Measurements from ENCODE around the gene RSRC2. TPM values are rescaled to one million over a fixed set of nuclear protein-coding genes. Genes with fewer than 3 reads are reported as not detected.

The RSRC2 gene, protein sequence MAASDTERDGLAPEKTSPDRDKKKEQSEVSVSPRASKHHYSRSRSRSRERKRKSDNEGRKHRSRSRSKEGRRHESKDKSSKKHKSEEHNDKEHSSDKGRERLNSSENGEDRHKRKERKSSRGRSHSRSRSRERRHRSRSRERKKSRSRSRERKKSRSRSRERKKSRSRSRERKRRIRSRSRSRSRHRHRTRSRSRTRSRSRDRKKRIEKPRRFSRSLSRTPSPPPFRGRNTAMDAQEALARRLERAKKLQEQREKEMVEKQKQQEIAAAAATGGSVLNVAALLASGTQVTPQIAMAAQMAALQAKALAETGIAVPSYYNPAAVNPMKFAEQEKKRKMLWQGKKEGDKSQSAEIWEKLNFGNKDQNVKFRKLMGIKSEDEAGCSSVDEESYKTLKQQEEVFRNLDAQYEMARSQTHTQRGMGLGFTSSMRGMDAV
- total RNA-seq, result 28.8 and 38.3 TPM in 2 replicates

DNA sequence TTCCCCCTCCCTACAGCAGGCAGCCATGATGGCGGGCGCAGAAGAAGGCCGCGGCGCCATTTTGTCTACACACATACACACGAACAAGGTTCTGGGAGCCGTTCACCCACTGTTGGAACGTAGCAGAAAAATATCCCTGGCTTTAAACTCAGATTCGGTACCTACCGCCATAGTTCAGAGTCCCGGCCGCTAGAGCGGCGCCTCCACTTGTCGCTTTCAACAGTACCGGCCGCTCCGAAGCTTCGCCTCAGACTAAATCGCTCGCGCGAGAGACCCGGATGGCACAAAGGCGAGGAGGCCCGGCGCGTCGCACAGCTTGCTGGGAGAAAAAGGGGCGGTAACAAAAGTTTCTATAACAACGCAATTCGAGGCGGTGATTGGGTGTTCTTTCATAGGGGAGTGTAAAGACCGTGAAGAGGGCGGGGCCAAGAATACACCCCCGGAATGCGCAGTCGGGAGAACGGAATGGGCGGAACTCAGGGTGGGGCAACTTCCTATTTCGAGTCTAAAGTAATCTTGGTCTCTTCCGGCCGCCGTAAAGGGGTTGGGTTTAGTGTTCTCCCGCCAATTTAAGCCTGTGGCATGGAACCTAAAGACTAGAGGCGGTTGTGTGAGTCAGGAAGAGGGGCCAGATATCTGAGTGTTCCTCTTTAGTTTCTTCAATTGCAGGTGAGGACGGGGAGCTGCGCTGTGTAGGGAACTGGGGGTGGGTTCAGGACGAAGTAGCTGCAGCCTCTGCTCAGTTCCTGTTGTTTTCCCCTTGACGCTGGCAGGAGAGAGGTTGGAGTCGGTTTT, at the start of gene RSRC2, which contains the start of gene KNTC1:
Gene RSRC2 (minus strand): TSS at position 254 of the 795 bp plus-strand sequence. CDS start 83 bp downstream, at position 171.
Gene KNTC1 (plus strand): TSS at position 567 of the 795 bp plus-strand sequence. CDS start 2,815 bp downstream, outside the sequence.

DNA sequence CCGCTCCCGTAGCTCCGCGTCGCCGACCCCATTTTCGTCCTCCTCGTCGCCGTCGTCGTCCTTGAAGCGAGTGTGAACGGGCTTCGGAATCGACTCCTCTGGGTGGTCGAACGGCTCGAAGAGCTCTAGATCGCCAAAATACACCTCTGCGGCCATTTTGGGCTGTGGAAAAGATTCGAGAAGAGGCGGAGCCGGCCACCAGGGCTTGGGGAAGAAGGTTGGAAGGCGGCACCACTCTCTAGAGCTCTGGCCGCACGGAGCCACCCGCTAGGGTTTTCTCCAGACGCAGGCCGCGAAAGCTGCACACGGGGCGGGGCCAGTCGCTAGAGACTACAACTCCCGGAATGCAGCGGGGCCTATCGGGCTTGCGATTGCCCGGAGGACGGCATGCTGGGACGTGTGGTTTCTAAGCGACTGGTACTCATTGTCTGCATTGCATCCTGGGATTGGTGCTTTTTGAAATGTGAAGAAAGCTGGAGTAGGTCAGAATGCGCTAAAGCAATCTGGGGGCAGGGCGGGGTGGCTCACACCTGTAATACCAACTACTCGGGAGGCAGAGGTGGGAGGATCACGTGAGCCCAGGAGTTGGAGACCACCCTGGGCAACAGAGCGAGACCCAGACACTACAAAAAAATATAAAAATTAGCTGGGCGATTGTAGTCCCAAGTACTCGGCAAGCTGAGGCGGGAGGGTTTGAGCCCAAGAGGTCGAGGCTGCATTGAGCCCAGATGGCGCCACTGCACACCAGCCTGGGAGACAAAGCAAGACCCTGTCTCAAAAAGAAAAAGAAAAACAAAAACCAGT, 25.8 kb downstream of the RSRC2 start, which contains the start of gene ZCCHC8:
Gene ZCCHC8 (minus strand): TSS at position 248 of the 804 bp plus-strand sequence. CDS start 92 bp downstream, at position 156.

Small RNA genes within 50 kb of the gene (small RNA-seq; reads per million reads assigned to genes)
- gene AC026333.1 (not detected), gene RF00411 (not detected)

Other genes with a start within 250 kb of the RSRC2 start
- gene CLIP1, start 104.3 kb downstream of the RSRC2 start, total RNA-seq, result 66.5 and 71.7 TPM in 2 replicates
- 13.1 and 16.6 TPM in 2 replicates for gene ZCCHC8, start 26.0 kb downstream of the RSRC2 start, total RNA-seq
- 7.3 and 10.5 TPM in 2 replicates for gene KNTC1, start 313 bp upstream of the RSRC2 start, total RNA-seq
- gene HCAR2, start 176.4 kb upstream of the RSRC2 start, total RNA-seq, result not detected in 2 replicates
- not detected in 2 replicates for gene HCAR3, start 189.9 kb upstream of the RSRC2 start, total RNA-seq
- under 0.01 and 0.16 TPM in 2 replicates for gene HCAR1, start 203.9 kb upstream of the RSRC2 start, total RNA-seq
- 29.4 and 36.8 TPM in 2 replicates for gene DENR, start 225.9 kb upstream of the RSRC2 start, total RNA-seq
- gene CCDC62, start 247.6 kb upstream of the RSRC2 start, total RNA-seq, result 0.49 and 0.65 TPM in 2 replicates

Measured in hair follicle dermal papilla cell (primary cell).